Astrocyte of the spinal cord (primary cell): ENCODE results near the gene BBIP1.

ENCODE experiments used
- DNase-seq: peaks from one replicate; pipeline ENCODE4 v3.0.0; 2011; ENCODE audit warnings: low read depth, low spot score
- H3K4me3 ChIP-seq: 2 replicates; pipeline ENCODE4 v1.5.1; 2011; ENCODE audit warnings: low read depth, mild to moderate bottlenecking, low read length, moderate library complexity
- CTCF ChIP-seq: IDR thresholded peaks from 2 replicates; pipeline ENCODE4 v1.5.1; 2012; ENCODE audit warnings: low read depth, mild to moderate bottlenecking, low read length, inconsistent platforms
- in situ Hi-C: cut with HindIII; loops from 2 replicates; pipeline ENCODE4 v1.10.0; 2017; ENCODE audit warnings: low sequenced_read_pairs

BBIP1 gene

GRCh38 chr10:110963162-110963561, 44.2 kb upstream of the BBIP1 start:
- no peak overlapping the region for H3K4me3 ChIP-seq
- in situ Hi-C loops = no loop called here
- no peak for DNase-seq
- TF ChIP-seq CTCF = no peak

GRCh38 chr10:110962443-110962842, 43.5 kb upstream of the BBIP1 start:
- TF ChIP-seq CTCF = no peak
- in situ Hi-C loops = no loop called here
- DNase-seq = no peak

GRCh38 chr10:110960333-110960712, 41.3 kb upstream of the BBIP1 start:
- DNase-seq = no peak
- no peak for TF ChIP-seq CTCF
- in situ Hi-C loops = no loop called here

More at GRCh38 chr10:110962443-110962842, 43.5 kb upstream of the BBIP1 start:
- H3K4me3 ChIP-seq = no peak overlapping the region

GRCh38 chr10:110959379-110960332, 40.7 kb upstream of the BBIP1 start:
- H3K4me3 ChIP-seq = no peak overlapping the region
- DNase-seq = no peak
- no peak for TF ChIP-seq CTCF
- in situ Hi-C loops = no loop called here

More at GRCh38 chr10:110960333-110960712, 41.3 kb upstream of the BBIP1 start:
- H3K4me3 ChIP-seq = no peak overlapping the region

- in situ Hi-C loops = no loop called here
- no peak overlapping the region for H3K4me3 ChIP-seq
- no peak for TF ChIP-seq CTCF
- DNase-seq = no peak
Observed at GRCh38 chr10:110957606-110958005, 38.6 kb upstream of the BBIP1 start.

GRCh38 chr10:110951381-110951780, 32.4 kb upstream of the BBIP1 start:
- H3K4me3 ChIP-seq = no peak overlapping the region
- TF ChIP-seq CTCF = no peak
- in situ Hi-C loops = no loop called here
- DNase-seq = no peak
